Endothelial cell of umbilical vein (primary cell): Measurements from ENCODE around the gene JPH2. TPM values are rescaled to one million over a fixed set of nuclear protein-coding genes. Genes with fewer than 3 reads are reported as not detected.

Experiments
- BruUV-seq: library from RNA; stranded (reverse); fragments of 400-500 nt; replicated peaks from 2 replicates; lab custom pipeline; 2021; lab: Mats Ljungman, UMichigan
- CTCF ChIA-PET: fragments of 300-600, 350-600 bp; sonication (Branson Sonifier 250); formaldehyde crosslinking; loops from one replicate; lab custom pipeline; 2021; ENCODE audit warnings: antibody characterized with exemption, inconsistent platforms; lab: Charles Lee
- POLR2A ChIA-PET: fragments of 300-600, 350-600 bp; sonication (Branson Sonifier 250); formaldehyde crosslinking; loops from one replicate; lab custom pipeline; 2021; ENCODE audit warnings: antibody characterized with exemption, inconsistent platforms; lab: Charles Lee
- DNase-seq: peaks from one replicate; pipeline ENCODE4 v3.0.0-alpha.2; 2011; ENCODE audit warnings: low read depth, low spot score
- FAIRE-seq: peaks from 2 replicates; lab custom pipeline; 2011; peaks lifted over from hg19 to GRCh38; lab: Jason Lieb, UNC
- H2AFZ ChIP-seq: 2 replicates; pipeline ENCODE4 v1.6.0; 2012; ENCODE audit warnings: low read depth, low read length, control low read depth, inconsistent platforms
- H3K27ac ChIP-seq: 2 replicates; pipeline ENCODE4 v1.5.1; 2011; ENCODE audit warnings: low read depth, mild to moderate bottlenecking, control low read depth, low read length, moderate library complexity; ENCODE audit not compliant: insufficient read depth
- H3K27me3 ChIP-seq, 2 experiments: 2 replicates each; pipeline versions ENCODE4 v1.6.0 to v1.6.1; 2011; ENCODE audit warnings: low read length in 2 of 2, mixed read lengths in 1 of 2; ENCODE audit not compliant: control insufficient read depth in 2 of 2, insufficient read depth in 2 of 2
- H3K36me3 ChIP-seq, 2 experiments: 2 replicates in 1 of 2; 3 replicates in 1 of 2; pipeline ENCODE4 v1.5.1; 2011; ENCODE audit warnings: low read length in 2 of 2, mild to moderate bottlenecking in 1 of 2, moderate library complexity in 1 of 2; ENCODE audit not compliant: control insufficient read depth in 2 of 2, insufficient read depth in 2 of 2; ENCODE audit errors: extremely low read depth in 1 of 2
- H3K4me1 ChIP-seq: 3 replicates; pipeline ENCODE4 v1.5.1; 2011; ENCODE audit warnings: mild to moderate bottlenecking, low read length; ENCODE audit not compliant: control insufficient read depth, insufficient read depth; ENCODE audit errors: extremely low read depth
- H3K4me2 ChIP-seq: 2 replicates; pipeline ENCODE4 v1.6.1; 2011; ENCODE audit warnings: low read length, control low read depth, mixed read lengths; ENCODE audit not compliant: insufficient read depth
- H3K4me3 ChIP-seq, 3 experiments: fragments of 200-600 bp in 1 of 3; sonication (generic), shearing (Covaris generic) in 1 of 3; replicated peaks in 1 of 3; 2 replicates each; pipeline ENCODE4 v1.5.1; 2011 to 2016; ENCODE audit warnings: control low read depth in 3 of 3, low read length in 3 of 3, mild to moderate bottlenecking in 2 of 3, inconsistent platforms in 1 of 3, low read depth in 1 of 3, moderate library complexity in 1 of 3; ENCODE audit not compliant: insufficient read depth in 1 of 3
- H3K79me2 ChIP-seq: 2 replicates; pipeline ENCODE4 v1.6.0; 2012; ENCODE audit warnings: low read length, inconsistent platforms; ENCODE audit not compliant: control insufficient read depth, insufficient read depth
- H3K9ac ChIP-seq: replicated peaks from 2 replicates; pipeline ENCODE3; 2011; ENCODE audit warnings: low read length, control low read depth; ENCODE audit not compliant: insufficient read depth; ENCODE audit errors: extremely low read depth
- H3K9me1 ChIP-seq: replicated peaks from 3 replicates; pipeline ENCODE4 v1.6.0; 2011; ENCODE audit warnings: mild to moderate bottlenecking, low read length; ENCODE audit not compliant: control insufficient read depth, insufficient read depth; ENCODE audit errors: extremely low read depth
- H3K9me3 ChIP-seq: replicated peaks from 2 replicates; pipeline ENCODE4 v1.5.1; 2012; ENCODE audit warnings: low read length, inconsistent platforms; ENCODE audit not compliant: control insufficient read depth, insufficient read depth
- H4K20me1 ChIP-seq: replicated peaks from 2 replicates; pipeline ENCODE3; 2011; ENCODE audit warnings: mild to moderate bottlenecking, low read length; ENCODE audit not compliant: control insufficient read depth, insufficient read depth; ENCODE audit errors: extremely low read depth
- EZH2 ChIP-seq: IDR thresholded peaks from 2 replicates; pipeline ENCODE4 v1.6.1; 2012; ENCODE audit warnings: borderline replicate concordance, low read depth, mild to moderate bottlenecking, moderate library complexity, low read length, inconsistent platforms; ENCODE audit not compliant: severe bottlenecking
- FOS ChIP-seq: IDR thresholded peaks from 2 replicates; pipeline ENCODE4 v1.6.1; 2011; ENCODE audit warnings: mild to moderate bottlenecking, low read length, moderate library complexity, borderline replicate concordance; ENCODE audit not compliant: insufficient read depth
- GATA2 ChIP-seq: IDR thresholded peaks from 2 replicates; pipeline ENCODE4 v1.7.0; 2011; ENCODE audit warnings: low read depth, mild to moderate bottlenecking, moderate library complexity, mixed read lengths, low read length; ENCODE audit not compliant: insufficient read length, insufficient read depth
- JUN ChIP-seq: IDR thresholded peaks from 2 replicates; pipeline ENCODE4 v1.6.1; 2011; ENCODE audit warnings: borderline replicate concordance, low read depth; ENCODE audit not compliant: insufficient read length, insufficient read depth
- MAX ChIP-seq: IDR thresholded peaks from 2 replicates; pipeline ENCODE4 v1.6.1; 2011; ENCODE audit not compliant: insufficient read depth, insufficient read length
- MYC ChIP-seq: IDR thresholded peaks from one replicate; pipeline ENCODE4 v1.6.1; 2011; ENCODE audit warnings: mild to moderate bottlenecking, low read depth, low read length
- POLR2A ChIP-seq: IDR thresholded peaks from 2 replicates; pipeline ENCODE4 v1.6.1; 2012; ENCODE audit warnings: low read depth, mild to moderate bottlenecking, control low read depth, low read length
- POLR2AphosphoS5 ChIP-seq: IDR thresholded peaks from 2 replicates; pipeline ENCODE4 v1.6.1; 2012; ENCODE audit warnings: low read depth, mild to moderate bottlenecking, control low read depth, low read length, moderate library complexity; ENCODE audit not compliant: insufficient read depth
- dilution Hi-C: fragments of 300-500 bp; cut with MboI; formaldehyde crosslinking; loops from one replicate; pipeline ENCODE4 v1.15.0; 2019; ENCODE audit warnings: low sequenced_read_pairs; ENCODE audit not compliant: extremely low pct_ligation_motif_present
- intact Hi-C: fragments of 100-400 bp; cut with micrococcal nuclease; formaldehyde crosslinking; loops from one replicate; pipeline ENCODE4 v1.10.0; 2022
- polyA plus RNA-seq, 4 experiments: library from polyadenylated mRNA; depleted of rRNA in 3 of 4; stranded (reverse) in 3 of 4; unstranded in 1 of 4; fragments of >200 nt; gene quantifications; 2 replicates each; pipeline versions ENCODE4 v1.2.1 to v1.2.3, GENCODE V29; 2011 to 2012; ENCODE audit warnings: missing spikeins in 1 of 4
- total RNA-seq: library from RNA; stranded (reverse); gene quantifications from 2 replicates; pipeline ENCODE4 v1.2.3, GENCODE V29; 2021
- TF ChIP-seq, protein P1 (sequence below), 2 donors: IDR thresholded peaks; 1 replicate in 1 of 2; 2 replicates in 1 of 2; pipeline ENCODE4 v1.5.1; 2011; ENCODE audit warnings: low read length in 2 of 2, mild to moderate bottlenecking in 2 of 2, moderate library complexity in 2 of 2, control low read depth in 1 of 2, inconsistent platforms in 1 of 2, low read depth in 1 of 2; ENCODE audit not compliant: insufficient read depth in 1 of 2; ENCODE audit errors: extremely low read depth in 1 of 2

Gene JPH2
- total and polyA plus RNA-seq, 2 donors (not counting 3 experiments of a cell fraction or from before 2014, with no cell fraction given): not detected

DNA sequence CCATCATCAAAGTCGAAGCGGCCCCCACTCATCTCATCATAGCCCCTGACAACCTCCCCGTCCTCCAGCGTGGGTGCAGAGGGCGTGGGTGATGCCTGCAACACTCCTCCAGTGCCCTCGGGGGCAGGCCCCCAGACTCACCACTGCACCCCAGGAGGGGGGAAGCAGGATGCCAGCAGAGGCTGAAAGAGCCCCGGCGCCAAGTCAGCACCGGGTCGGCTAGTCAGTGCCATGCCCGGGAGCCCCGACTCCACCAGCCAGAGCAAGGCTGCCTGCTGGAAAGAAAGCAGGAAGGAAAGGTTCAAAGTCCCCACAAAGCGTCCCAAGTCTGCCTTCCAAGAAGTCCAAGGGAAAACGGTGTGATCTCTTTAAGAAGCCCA, 324 bp downstream of the JPH2 start:
- ChIA-PET POLR2A (no interaction called here), CTCF (interaction anchor here (1.7 to 7.0 kb wide), 2 partner anchors 11 to 67 kb away, joined by 5 to 423 read pairs; no protein-coding TSS in a partner anchor)
- no peaks in the 10 kb centered on the region for H3K9me1 ChIP-seq
- DNase-seq (no peak), FAIRE-seq (no peak)
- BruUV-seq: no TSS peak
- no peak overlapping the region for H3K9ac ChIP-seq
- H4K20me1 ChIP-seq: no peaks in the 10 kb centered on the region
- intact Hi-C loops: no loop called here
- dilution Hi-C loops: no loop called here
- H2AFZ ChIP-seq: no peak overlapping the region
- H3K4me1 ChIP-seq: peaks cover 3% of the 10 kb centered on the region
- no peaks in the 10 kb centered on the region for H3K9me3 ChIP-seq
- no peaks in the 10 kb centered on the region for H3K36me3 ChIP-seq
- peaks cover 16 to 17% of the 10 kb centered on the region in 2 experiments for H3K27me3 ChIP-seq
- H3K27ac ChIP-seq: no peak overlapping the region
- H3K4me3 ChIP-seq: no peak overlapping the region
- H3K79me2 ChIP-seq: no peaks in the 10 kb centered on the region
- TF ChIP-seq MAX (no peak), FOS (no peak), EZH2 (peak; percentile 65), JUN (no peak)
- no peak overlapping the region for H3K4me2 ChIP-seq

DNA sequence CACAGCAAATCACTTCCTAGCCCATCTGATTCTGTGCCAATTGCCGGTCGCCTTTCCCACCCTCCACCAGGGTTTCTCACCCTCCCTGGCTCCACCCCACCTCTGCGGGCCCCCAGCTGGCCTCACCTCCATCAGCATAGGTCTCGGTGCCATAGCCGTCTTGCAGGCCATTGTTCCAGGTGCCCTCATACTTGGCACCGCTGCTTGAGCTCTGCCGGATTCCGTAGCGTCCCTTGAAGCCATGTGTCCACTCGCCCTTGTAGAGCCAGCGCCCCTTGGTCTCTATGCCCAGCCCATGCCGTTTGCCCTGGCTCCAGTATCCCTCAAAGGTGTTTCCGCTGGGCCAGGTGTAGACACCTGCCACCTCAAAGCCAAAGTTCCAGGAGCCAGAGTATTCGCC, 787 bp downstream of the JPH2 start:
- DNase-seq (no peak), FAIRE-seq (no peak)
- no peak overlapping the region for H3K4me2 ChIP-seq
- H3K36me3 ChIP-seq: no peaks in the 10 kb centered on the region
- no peak overlapping the region for H2AFZ ChIP-seq
- H3K27ac ChIP-seq: no peak overlapping the region
- POLR2A ChIA-PET: no interaction called here
- CTCF ChIA-PET: interaction anchor here (3.4 kb wide), 1 partner anchor 69 kb away, joined by 21 read pairs; no protein-coding TSS in a partner anchor
- intact Hi-C loops: no loop called here
- BruUV-seq: no TSS peak
- H4K20me1 ChIP-seq: no peaks in the 10 kb centered on the region
- H3K79me2 ChIP-seq: no peaks in the 10 kb centered on the region
- H3K9me3 ChIP-seq: no peaks in the 10 kb centered on the region
- H3K9ac ChIP-seq: no peak overlapping the region
- H3K27me3 ChIP-seq: peaks cover 18 to 22% of the 10 kb centered on the region in 2 experiments
- TF ChIP-seq MYC: no peak
- TF ChIP-seq JUN: no peak
- TF ChIP-seq EZH2: no peak
- TF ChIP-seq GATA2: no peak
- no peak for TF ChIP-seq FOS
- TF ChIP-seq MAX: no peak
- TF ChIP-seq POLR2AphosphoS5: no peak
- TF ChIP-seq, protein P1, sequence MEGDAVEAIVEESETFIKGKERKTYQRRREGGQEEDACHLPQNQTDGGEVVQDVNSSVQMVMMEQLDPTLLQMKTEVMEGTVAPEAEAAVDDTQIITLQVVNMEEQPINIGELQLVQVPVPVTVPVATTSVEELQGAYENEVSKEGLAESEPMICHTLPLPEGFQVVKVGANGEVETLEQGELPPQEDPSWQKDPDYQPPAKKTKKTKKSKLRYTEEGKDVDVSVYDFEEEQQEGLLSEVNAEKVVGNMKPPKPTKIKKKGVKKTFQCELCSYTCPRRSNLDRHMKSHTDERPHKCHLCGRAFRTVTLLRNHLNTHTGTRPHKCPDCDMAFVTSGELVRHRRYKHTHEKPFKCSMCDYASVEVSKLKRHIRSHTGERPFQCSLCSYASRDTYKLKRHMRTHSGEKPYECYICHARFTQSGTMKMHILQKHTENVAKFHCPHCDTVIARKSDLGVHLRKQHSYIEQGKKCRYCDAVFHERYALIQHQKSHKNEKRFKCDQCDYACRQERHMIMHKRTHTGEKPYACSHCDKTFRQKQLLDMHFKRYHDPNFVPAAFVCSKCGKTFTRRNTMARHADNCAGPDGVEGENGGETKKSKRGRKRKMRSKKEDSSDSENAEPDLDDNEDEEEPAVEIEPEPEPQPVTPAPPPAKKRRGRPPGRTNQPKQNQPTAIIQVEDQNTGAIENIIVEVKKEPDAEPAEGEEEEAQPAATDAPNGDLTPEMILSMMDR (IDR thresholded peaks at IDR 0.05; ENCODE audit: extremely low read depth in 1 of 2, insufficient read depth in 1 of 2, low read depth in 1 of 2, low read length in 2 of 2): no peak
- TF ChIP-seq POLR2A: no peak
- no peaks in the 10 kb centered on the region for H3K9me1 ChIP-seq
- H3K4me3 ChIP-seq: no peak overlapping the region
- dilution Hi-C loops: no loop called here
- peaks cover 3% of the 10 kb centered on the region for H3K4me1 ChIP-seq
